Panc1 (cell line): ENCODE data around the gene CD38.

ENCODE experiments used
- POLR2AphosphoS5 ChIP-seq: IDR thresholded peaks from 2 replicates; pipeline ENCODE4 v1.6.1; 2012; ENCODE audit warnings: mild to moderate bottlenecking, low read depth, low read length, moderate library complexity
- TF ChIP-seq, protein P1 (sequence below): fragments of 450-650 bp; IDR thresholded peaks from 2 replicates; pipeline ENCODE4 v1.5.1; 2017; ENCODE audit warnings: mild to moderate bottlenecking

DNA sequence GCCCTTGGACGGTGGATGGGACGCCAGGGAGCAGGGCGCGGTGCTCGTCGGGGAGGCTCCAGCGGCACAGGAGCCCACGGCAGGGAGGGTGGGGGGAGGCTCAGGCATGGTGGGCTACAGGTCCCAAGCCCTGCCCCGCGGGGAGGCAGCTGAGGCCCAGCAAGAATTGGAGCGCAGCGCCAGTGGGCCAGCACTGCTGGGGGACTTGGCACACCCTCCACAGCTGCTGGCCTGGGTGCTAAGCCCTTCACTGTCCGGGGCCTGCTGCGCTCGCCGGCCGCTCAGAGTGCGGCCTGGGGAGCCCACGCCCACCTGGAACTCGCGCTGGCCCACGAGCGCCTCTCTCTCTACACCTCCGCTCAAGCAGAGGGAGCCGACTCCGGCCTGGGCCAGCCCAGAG, 8.6 kb downstream of the CD38 start:
- TF ChIP-seq, protein P1, sequence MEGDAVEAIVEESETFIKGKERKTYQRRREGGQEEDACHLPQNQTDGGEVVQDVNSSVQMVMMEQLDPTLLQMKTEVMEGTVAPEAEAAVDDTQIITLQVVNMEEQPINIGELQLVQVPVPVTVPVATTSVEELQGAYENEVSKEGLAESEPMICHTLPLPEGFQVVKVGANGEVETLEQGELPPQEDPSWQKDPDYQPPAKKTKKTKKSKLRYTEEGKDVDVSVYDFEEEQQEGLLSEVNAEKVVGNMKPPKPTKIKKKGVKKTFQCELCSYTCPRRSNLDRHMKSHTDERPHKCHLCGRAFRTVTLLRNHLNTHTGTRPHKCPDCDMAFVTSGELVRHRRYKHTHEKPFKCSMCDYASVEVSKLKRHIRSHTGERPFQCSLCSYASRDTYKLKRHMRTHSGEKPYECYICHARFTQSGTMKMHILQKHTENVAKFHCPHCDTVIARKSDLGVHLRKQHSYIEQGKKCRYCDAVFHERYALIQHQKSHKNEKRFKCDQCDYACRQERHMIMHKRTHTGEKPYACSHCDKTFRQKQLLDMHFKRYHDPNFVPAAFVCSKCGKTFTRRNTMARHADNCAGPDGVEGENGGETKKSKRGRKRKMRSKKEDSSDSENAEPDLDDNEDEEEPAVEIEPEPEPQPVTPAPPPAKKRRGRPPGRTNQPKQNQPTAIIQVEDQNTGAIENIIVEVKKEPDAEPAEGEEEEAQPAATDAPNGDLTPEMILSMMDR, result no peak
- TF ChIP-seq POLR2AphosphoS5, result no peak
